ENCODE results near the gene ALDH8A1. TPM values are rescaled to one million over a fixed set of nuclear protein-coding genes. Genes with fewer than 3 reads are reported as not detected.

The ALDH8A1 gene, protein sequence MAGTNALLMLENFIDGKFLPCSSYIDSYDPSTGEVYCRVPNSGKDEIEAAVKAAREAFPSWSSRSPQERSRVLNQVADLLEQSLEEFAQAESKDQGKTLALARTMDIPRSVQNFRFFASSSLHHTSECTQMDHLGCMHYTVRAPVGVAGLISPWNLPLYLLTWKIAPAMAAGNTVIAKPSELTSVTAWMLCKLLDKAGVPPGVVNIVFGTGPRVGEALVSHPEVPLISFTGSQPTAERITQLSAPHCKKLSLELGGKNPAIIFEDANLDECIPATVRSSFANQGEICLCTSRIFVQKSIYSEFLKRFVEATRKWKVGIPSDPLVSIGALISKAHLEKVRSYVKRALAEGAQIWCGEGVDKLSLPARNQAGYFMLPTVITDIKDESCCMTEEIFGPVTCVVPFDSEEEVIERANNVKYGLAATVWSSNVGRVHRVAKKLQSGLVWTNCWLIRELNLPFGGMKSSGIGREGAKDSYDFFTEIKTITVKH
- 0.25 and 0.26 TPM in 2 replicates for polyA plus RNA-seq (2012; rRNA removed)
- polyA plus RNA-seq (2012; cell fraction: cytosol; rRNA removed), result 0.04 and 0.13 TPM in 2 replicates
- polyA plus RNA-seq (2012; cell fraction: nucleus; rRNA removed), result 1.4 and 3.1 TPM in 2 replicates

GRCh38 chr6:134949927-134950326 lies at the start of gene ALDH8A1:
ALDH8A1 (minus strand) TSS chr6:134950101; CDS start chr6:134950053, 48 bp downstream.
- Histone ChIP-seq H3K36me3 (replicated peaks in 1 of 2; ENCODE audit: control insufficient read depth in 1 of 2, insufficient read depth in 2 of 2, low read length in 1 of 2) (peaks cover 0 to 3% of the 10 kb centered on the region in 2 experiments), H3K79me2 (ENCODE audit: insufficient read depth) (no peaks in the 10 kb centered on the region), H3F3A (replicated peaks; ENCODE audit: insufficient read depth) (no peaks in the 10 kb centered on the region), H3K9ac (no peak within 1 kb of the TSS), H3K27me3 (ENCODE audit: insufficient read depth) (no peaks in the 10 kb centered on the region), H3K27ac (ENCODE audit: low read depth in 2 of 2, low read length in 1 of 2) (no peak within 1 kb of the TSS; a peak in 1 of 4 replicates), H3K9me2 (no peaks in the 10 kb centered on the region), H3K4me3 (ENCODE audit: low read depth in 2 of 2, low read length in 1 of 2) (no peak within 1 kb of the TSS), H4K20me1 (ENCODE audit: insufficient read depth) (no peaks in the 10 kb centered on the region), H2AFZ (ENCODE audit: low read depth) (no peak within 1 kb of the TSS), H3K4me1 (ENCODE audit: control insufficient read depth in 1 of 2, insufficient read depth in 2 of 2, low read depth in 1 of 2, low read length in 1 of 2) (peaks cover 0 to 3% of the 10 kb centered on the region in 2 experiments; a peak in 1 of 4 replicates), H3K4me2 (no peak within 1 kb of the TSS), H3K9me3 (no peaks in the 10 kb centered on the region)
- TF ChIP-seq YY1 (IDR thresholded peaks at IDR 0.05; ENCODE audit: low read depth), result no peak
- no peak for TF ChIP-seq USF1 (IDR thresholded peaks at IDR 0.05; ENCODE audit: borderline replicate concordance, low read depth)
- TF ChIP-seq, protein P1, sequence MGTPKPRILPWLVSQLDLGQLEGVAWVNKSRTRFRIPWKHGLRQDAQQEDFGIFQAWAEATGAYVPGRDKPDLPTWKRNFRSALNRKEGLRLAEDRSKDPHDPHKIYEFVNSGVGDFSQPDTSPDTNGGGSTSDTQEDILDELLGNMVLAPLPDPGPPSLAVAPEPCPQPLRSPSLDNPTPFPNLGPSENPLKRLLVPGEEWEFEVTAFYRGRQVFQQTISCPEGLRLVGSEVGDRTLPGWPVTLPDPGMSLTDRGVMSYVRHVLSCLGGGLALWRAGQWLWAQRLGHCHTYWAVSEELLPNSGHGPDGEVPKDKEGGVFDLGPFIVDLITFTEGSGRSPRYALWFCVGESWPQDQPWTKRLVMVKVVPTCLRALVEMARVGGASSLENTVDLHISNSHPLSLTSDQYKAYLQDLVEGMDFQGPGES (IDR thresholded peaks at IDR 0.05; ENCODE audit: low read depth, low read length), result no peak
- no peak for TF ChIP-seq CTCF (IDR thresholded peaks at IDR 0.05)
- no peak for TF ChIP-seq FOSL2 (IDR thresholded peaks at IDR 0.05; ENCODE audit: borderline replicate concordance, low read depth)
- TF ChIP-seq EP300 (IDR thresholded peaks at IDR 0.05; ENCODE audit: borderline replicate concordance in 1 of 2, low read depth in 1 of 2, low read length in 1 of 2), result no peak
- TF ChIP-seq SMC3 (IDR thresholded peaks at IDR 0.05; ENCODE audit: low read depth, low read length), result no peak
- CTCF ChIA-PET, result interaction anchor here (0.9 to 1.5 kb wide), 4 partner anchors 9 to 127 kb away, joined by 3 to 8 read pairs (median 4); no protein-coding TSS in a partner anchor
- 93% methylated on average over 4 of the region's 4 CpGs for WGBS (ENCODE audit: low lambda C conversion rate)
- POLR2A ChIA-PET, result no interaction called here
- DNase-seq, result no peak

DNA sequence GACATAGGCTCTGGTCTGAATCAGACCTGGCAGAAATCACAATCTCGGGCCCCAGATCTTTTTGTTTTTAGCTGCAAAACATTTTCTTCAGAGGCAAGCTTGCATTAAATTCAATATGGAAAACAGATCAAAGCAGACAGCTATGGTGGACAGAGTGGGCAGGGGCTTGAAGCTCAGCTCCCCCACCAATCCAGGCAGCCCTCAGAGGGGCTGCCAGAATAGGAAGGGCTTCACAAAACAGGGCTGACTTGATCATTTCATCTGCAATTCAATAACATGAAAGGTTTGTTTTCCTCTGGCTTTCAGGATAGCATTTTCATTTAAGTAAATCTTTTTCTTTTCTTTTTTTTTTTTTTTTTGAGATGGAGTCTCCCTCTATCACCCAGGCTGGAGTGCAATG lies 49.2 kb upstream of the ALDH8A1 start:
- H4K20me1 ChIP-seq (ENCODE audit: insufficient read depth), result no peaks in the 10 kb centered on the region
- H3K27ac ChIP-seq (ENCODE audit: low read depth in 2 of 2, low read length in 1 of 2), result no peak overlapping the region
- no peaks in the 10 kb centered on the region for H3K79me2 ChIP-seq (ENCODE audit: insufficient read depth)
- ChIA-PET POLR2A (no interaction called here), CTCF (interaction anchor here (1.2 to 2.2 kb wide), 2 partner anchors 59 to 176 kb away, joined by 3 to 8 read pairs; no protein-coding TSS in a partner anchor)
- H3K9ac ChIP-seq, result no peak overlapping the region
- H2AFZ ChIP-seq (ENCODE audit: low read depth), result no peak overlapping the region
- H3K4me2 ChIP-seq, result no peak overlapping the region
- H3K4me1 ChIP-seq (ENCODE audit: control insufficient read depth in 1 of 2, insufficient read depth in 2 of 2, low read depth in 1 of 2, low read length in 1 of 2), result no peaks in the 10 kb centered on the region; a peak in 2 of 4 replicates
- H3F3A ChIP-seq (replicated peaks; ENCODE audit: insufficient read depth), result peaks cover 4% of the 10 kb centered on the region
- no peaks in the 10 kb centered on the region for H3K27me3 ChIP-seq (ENCODE audit: insufficient read depth)
- H3K9me3 ChIP-seq, result no peaks in the 10 kb centered on the region
- no peak overlapping the region for H3K4me3 ChIP-seq (ENCODE audit: low read depth in 2 of 2, low read length in 1 of 2)
- 94% methylated on average over 1 of the region's 1 CpG for WGBS (ENCODE audit: low lambda C conversion rate)
- no peak for DNase-seq
- H3K36me3 ChIP-seq (replicated peaks in 1 of 2; ENCODE audit: control insufficient read depth in 1 of 2, insufficient read depth in 2 of 2, low read length in 1 of 2), result peaks cover 30 to 35% of the 10 kb centered on the region in 2 experiments
- H3K9me2 ChIP-seq, result no peaks in the 10 kb centered on the region
- no peak for TF ChIP-seq MAX (IDR thresholded peaks at IDR 0.05; ENCODE audit: low read depth)
- no peak for TF ChIP-seq CTCF (IDR thresholded peaks at IDR 0.05)
- TF ChIP-seq RFX5 (IDR thresholded peaks at IDR 0.05; ENCODE audit: low read length), result no peak
- TF ChIP-seq TAF1 (IDR thresholded peaks at IDR 0.05; ENCODE audit: borderline replicate concordance, low read depth, low read length), result no peak
- TF ChIP-seq NRF1 (IDR thresholded peaks at IDR 0.05; ENCODE audit: low read depth, low read length), result no peak
- TF ChIP-seq USF1 (IDR thresholded peaks at IDR 0.05; ENCODE audit: borderline replicate concordance, low read depth), result no peak
- TF ChIP-seq USF2 (IDR thresholded peaks at IDR 0.05; ENCODE audit: borderline replicate concordance, low read depth, low read length), result no peak
